HG02852 (cell line): Measurements from ENCODE around the gene KLF11.

Experiments used
- ATAC-seq: cut with Tn5 transposase; IDR thresholded peaks from one replicate; pipeline ENCODE4 v1.9.1; 2021; ENCODE audit warnings: mild to moderate bottlenecking, moderate library complexity; ENCODE audit not compliant: unreplicated experiment

Gene KLF11

DNA sequence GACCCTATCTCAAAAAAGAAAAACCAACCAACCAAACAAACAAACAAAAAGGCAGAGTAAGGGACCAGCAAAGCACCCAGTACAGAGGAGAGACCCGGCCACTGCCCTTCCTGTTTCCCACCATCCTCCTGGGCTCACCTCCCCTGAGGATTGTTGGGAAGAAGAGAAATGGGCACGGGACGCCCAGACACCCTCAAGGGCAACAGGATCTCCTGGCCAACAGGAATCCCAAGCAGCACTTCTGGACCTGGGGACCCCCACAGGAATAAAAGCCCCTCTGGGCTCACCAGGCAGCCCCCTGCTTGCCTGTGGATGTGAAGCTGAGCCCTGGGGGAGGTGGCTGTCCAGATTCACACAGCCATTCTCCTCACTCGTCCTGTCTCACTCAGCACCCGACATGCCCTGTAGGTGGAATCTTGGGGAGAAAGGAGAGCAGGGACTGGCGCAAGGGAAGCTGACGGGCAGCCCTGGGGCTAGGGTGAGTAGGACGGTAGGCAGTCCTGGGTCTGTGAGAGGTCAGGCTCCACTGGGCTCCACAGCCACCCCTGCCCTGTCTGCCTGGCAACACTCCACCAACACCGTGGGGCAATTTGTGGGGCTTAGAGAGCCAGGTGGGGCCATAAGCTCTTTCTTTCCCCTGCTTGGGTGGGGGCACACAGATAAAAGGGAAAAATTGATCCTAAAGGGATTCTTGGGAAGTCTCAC is 18.0 kb downstream of the KLF11 start:
- ATAC-seq = no peak

DNA sequence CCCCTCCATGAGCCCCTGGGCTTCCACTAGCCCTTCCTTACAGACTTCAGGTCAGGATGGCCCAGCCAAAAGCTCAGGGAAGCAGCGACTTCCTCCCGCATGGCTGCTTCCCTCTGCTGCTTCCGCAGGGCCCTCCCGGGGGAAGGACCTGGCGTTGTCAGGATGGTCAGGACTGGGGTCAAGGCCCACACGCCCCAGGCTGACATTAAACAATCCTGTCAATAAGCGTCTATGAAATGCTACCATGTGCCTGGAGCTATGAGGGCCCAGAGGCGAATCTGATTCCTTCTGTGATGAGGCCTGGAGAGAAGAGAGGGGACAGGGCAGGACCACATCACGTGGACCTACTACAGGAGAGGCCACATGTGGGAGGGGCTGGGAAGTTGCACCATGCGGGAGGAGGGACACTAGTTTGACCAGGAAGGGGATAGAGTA is 19.6 kb downstream of the KLF11 start:
- ATAC-seq = no peak

- no peak for ATAC-seq
These were observed 20.2 kb downstream of the KLF11 start for GRCh38 chr2:10063566-10063965.

DNA sequence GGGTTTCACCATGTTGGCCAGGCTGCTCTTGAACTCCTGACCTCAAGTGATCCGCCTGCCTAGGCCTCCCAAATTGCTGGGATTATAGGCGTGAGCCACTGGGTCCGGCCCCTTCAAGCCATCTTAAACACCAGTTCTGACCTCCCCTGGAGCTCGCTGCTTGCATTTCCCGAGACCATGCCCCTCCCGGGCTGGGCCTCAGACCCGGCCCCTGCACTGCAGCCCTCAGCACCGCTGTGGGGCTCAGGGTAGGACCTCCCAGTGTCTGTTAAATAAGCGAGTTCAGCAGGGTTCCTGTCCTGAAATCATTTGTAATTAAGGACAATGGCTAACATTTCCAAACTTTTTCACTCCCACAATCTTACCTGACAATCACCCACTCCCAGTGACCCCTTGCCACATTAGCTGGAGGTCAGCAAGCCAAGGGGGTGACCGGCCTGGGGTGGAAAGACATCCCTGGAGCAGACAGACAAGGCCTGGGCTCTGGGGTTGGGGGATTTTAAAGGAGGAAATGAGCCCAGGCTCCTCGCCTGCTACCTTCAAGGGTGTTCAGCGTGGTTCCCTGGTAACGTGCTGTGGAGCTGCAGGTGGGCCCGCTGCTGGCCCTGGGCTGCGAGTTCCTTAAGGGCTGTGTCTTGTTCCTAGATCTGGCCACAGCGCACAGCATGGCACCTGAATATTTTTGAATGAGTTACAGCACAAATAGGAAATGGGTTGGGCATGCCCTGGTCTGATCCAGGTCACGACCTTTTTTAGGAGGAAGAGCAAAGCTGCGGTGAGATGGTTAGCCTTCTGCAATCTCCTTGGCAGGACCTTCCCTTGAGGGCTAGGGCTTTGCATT is 21.8 kb downstream of the KLF11 start:
- no peak for ATAC-seq

DNA sequence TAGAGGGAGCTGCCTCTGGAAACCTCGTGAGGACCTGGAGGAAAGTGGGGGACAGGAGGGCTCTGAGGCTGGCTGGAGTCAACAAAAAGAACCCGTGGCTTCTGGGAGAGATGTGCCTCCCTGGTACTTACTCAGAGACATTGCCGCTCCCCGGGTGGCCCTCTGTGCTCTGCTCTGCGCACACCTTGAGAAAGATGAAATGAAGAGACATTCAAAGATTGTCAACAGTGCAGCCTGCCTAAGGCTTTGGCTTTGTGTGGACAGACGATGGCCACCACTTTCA is 22.4 kb downstream of the KLF11 start:
- no peak for ATAC-seq

- ATAC-seq = no peak
These were observed 24.0 kb downstream of the KLF11 start for GRCh38 chr2:10067330-10067729.

GRCh38 chr2:10067881-10068280 is 24.5 kb downstream of the KLF11 start:
- ATAC-seq = no peak

GRCh38 chr2:10071176-10071575 is 27.8 kb downstream of the KLF11 start:
- no peak for ATAC-seq

- no peak for ATAC-seq
These were observed 28.2 kb downstream of the KLF11 start for GRCh38 chr2:10071595-10071994.

DNA sequence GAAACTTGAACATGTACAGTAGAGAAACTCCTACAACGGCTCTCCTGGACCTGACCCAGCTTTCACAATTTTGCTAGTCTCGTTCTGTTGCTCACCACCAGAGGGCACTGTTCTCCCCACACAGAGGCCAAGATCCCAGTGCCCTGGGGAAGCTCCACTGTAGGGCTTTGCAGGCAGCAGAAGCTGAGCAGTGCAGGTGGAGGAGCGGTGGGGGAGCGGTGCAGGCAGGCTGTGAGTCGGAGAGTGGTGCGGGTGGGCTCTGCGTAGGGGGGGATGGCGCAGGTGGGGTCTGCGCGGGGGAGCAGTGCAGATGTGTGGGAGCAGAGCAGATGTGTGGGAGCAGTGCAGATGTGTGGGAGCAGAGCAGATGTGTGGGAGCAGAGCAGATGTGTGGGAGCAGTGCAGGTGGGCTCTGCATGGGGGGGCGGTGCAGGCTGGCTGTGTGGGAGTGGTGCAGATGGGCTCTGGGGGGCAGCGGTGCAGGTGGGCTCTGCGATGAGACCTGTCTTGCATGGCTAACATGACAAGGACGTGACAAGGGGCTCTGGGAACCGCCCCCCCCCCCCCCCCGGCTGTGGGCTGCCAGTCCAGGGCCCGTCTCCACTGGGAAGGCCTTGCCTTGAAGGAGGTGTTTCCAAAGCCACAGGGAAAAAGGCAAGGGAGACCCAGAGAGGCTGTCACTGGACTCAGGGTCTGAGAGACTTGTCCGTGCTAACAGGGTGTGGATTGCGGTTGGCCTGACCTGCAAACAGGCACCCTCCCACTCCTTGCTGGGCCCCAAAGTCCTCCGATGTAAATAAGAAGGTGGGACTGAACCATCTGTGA is 29.5 kb downstream of the KLF11 start:
- peak; percentile 86 for ATAC-seq

- ATAC-seq = no peak
These were observed 30.4 kb downstream of the KLF11 start for GRCh38 chr2:10073706-10074105.

- no peak for ATAC-seq
These were observed 31.8 kb downstream of the KLF11 start for GRCh38 chr2:10075101-10075500.

- no peak for ATAC-seq
These were observed 32.3 kb downstream of the KLF11 start for GRCh38 chr2:10075571-10076209.

GRCh38 chr2:10076511-10076910 is 33.2 kb downstream of the KLF11 start:
- ATAC-seq = no peak

GRCh38 chr2:10076988-10077527 is 33.7 kb downstream of the KLF11 start:
- no peak for ATAC-seq

- ATAC-seq = no peak
These were observed 34.7 kb downstream of the KLF11 start for GRCh38 chr2:10078001-10078400.

DNA sequence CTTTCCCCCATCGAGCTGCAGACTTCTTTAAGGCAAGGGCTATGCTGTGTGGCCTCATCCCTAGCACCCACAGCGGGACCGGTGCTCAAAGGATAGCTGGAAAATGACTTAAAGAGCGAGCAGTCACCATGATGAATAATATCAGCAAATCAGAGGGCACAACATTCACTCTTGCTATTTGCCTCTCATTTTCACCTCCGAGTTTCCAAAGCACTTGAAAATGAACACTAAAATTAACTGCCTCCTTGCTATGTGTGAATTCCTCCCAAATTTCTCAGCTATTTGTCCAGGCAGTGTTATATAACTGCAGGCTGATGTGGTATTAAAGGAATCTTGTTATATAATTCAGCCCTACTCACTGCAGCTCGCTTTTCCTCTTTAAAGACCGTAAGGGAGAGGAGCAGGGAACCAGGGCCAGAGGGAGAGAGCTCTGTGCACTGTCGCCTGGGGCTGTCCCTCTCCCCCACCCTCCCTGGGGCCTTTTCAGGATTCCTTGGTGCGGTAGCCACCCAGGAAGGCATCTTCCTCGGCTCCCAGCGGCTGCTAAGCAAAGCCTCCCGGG is 35.4 kb downstream of the KLF11 start:
- no peak for ATAC-seq

DNA sequence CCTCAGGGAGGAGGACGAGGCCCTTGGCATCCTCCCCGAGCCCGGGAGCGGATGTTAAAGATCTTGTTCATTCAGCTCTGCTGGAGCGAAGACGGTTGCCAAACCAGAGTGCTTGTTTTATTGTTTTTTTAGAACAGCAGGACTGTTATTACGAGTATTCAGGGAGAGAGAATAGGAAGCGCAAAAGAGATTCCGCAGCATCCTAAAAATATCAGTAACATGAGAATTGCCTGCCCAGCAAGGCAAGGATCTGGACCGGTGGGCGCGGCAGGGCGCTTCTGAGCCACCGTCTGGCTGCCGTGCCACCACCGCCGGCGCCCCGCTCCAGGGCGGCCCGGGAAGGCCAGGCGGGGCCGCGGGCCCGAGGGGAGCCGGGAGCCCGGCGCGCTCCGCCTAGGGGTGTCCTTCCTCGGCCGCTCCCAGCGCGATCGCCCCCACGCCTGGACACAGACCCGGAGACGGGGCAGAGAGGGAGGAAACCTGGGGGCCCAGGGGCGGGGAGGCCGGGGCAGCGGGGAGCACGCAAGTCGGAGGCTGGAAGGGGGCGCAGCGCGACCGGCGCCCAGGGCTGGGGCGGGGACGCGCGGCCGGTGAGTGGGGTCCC is 36.0 kb downstream of the KLF11 start:
- ATAC-seq = peak; percentile 20

GRCh38 chr2:10079870-10080535 is 36.7 kb downstream of the KLF11 start, which contains the start of gene CYS1:
TSS of gene CYS1 (minus strand) at chr2:10080411. CDS start at chr2:10080223, 188 bp downstream.
- peak; percentile 28 for ATAC-seq
